ENCODE data around the gene PREX1.
A peak's percentile ranks its signal among the peaks of the same experiment; 100 is the strongest.

PREX1 gene

DNA sequence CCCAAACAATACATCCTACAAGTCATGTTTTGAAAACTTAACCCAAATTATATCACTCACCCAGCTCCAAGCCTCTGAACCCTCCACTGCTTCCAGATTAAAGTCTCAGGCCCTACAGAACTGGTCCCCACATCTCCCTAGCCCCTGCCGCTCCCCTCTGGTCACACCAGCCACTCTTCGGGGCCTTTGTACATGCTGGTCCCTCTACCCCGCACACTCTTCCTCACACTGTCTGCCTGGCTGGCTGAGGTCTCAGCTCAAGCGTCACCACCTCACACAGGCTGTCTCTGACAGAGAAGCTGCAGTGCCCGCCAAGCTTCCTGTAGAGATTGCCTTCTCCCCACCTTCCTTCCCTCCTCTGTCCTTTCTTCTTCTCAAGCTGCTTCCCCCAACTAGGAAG is 192.4 kb downstream of the PREX1 start:
- ATAC-seq (replicated peaks; ENCODE audit: extremely low read depth, poor library complexity, severe bottlenecking) (no peak), DNase-seq (ENCODE audit: low spot score in 2 of 2) (no peak)
- peaks cover 23% of the 10 kb centered on the region for H3K4me1 Mint-ChIP-seq
- peaks cover 72% of the 10 kb centered on the region for H3K36me3 Mint-ChIP-seq (ENCODE audit: insufficient read depth)
- no peaks in the 10 kb centered on the region for H3K27me3 Mint-ChIP-seq
- H3K4me3 Mint-ChIP-seq: no peak overlapping the region
- H3K27ac Mint-ChIP-seq (ENCODE audit: low read depth): peak overlapping the region; percentile 44
- no peaks in the 10 kb centered on the region for H3K9me3 Mint-ChIP-seq

GRCh38 chr20:48634641-48635040 is 193.2 kb downstream of the PREX1 start:
- H3K36me3 Mint-ChIP-seq (ENCODE audit: insufficient read depth): peaks cover 74% of the 10 kb centered on the region
- ATAC-seq (replicated peaks; ENCODE audit: extremely low read depth, poor library complexity, severe bottlenecking): no peak
- no peaks in the 10 kb centered on the region for H3K9me3 Mint-ChIP-seq
- no peak overlapping the region for H3K4me3 Mint-ChIP-seq
- H3K27ac Mint-ChIP-seq (ENCODE audit: low read depth): peak overlapping the region; percentile 44
- H3K27me3 Mint-ChIP-seq: no peaks in the 10 kb centered on the region
- peaks cover 19% of the 10 kb centered on the region for H3K4me1 Mint-ChIP-seq
- DNase-seq (ENCODE audit: low spot score in 2 of 2): no peak

GRCh38 chr20:48633620-48634257 is 194.1 kb downstream of the PREX1 start:
- ATAC-seq (replicated peaks; ENCODE audit: extremely low read depth, poor library complexity, severe bottlenecking) (no peak), DNase-seq (ENCODE audit: low spot score in 2 of 2) (no peak)
- no peaks in the 10 kb centered on the region for H3K27me3 Mint-ChIP-seq
- H3K4me1 Mint-ChIP-seq: peaks cover 16% of the 10 kb centered on the region
- no peak overlapping the region for H3K27ac Mint-ChIP-seq (ENCODE audit: low read depth)
- H3K36me3 Mint-ChIP-seq (ENCODE audit: insufficient read depth): peaks cover 71% of the 10 kb centered on the region
- no peaks in the 10 kb centered on the region for H3K9me3 Mint-ChIP-seq
- no peak overlapping the region for H3K4me3 Mint-ChIP-seq

DNA sequence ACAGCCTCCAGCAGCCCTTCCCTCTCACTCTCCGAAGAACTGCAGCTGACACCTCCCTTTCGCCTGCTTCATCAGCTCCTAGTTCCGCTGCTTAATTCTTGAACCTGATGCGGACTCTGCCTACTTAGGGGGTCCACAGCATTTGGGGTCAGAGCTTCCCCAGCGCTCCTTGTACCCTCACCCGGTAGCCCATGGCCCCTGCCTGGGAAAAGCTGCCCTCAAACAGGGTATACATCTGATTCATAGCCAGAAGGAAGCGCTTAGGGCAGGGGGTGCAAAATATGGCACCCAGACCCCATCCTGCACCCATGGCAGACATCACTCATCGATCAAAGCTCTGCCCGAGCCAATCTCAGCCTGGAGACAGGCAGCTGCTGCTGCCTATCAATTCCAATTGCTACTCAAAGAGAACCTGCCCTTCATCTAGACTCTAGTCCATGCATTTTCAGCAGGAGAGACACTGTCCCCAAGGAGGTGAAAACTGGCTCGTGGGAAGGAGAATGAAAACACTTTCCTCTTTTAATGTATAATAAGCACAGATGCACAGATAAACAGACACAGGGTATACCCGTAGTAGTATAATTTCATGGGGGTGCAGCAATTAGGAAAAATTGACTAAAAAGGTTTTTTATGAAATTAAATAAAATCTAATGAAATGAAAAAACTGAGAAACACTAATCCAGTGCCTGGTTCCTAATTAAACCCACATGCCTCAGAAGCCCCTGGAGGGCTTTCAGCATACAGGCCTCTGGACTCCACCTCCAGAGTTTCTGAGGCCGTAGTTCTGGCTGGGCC is 194.8 kb downstream of the PREX1 start:
- ATAC-seq (replicated peaks; ENCODE audit: extremely low read depth, poor library complexity, severe bottlenecking): no peak
- no peaks in the 10 kb centered on the region for H3K27me3 Mint-ChIP-seq
- H3K9me3 Mint-ChIP-seq: no peaks in the 10 kb centered on the region
- H3K4me1 Mint-ChIP-seq: peaks cover 8% of the 10 kb centered on the region
- H3K4me3 Mint-ChIP-seq: no peak overlapping the region
- peak overlapping the region; percentile 90 for H3K27ac Mint-ChIP-seq (ENCODE audit: low read depth)
- no peak for DNase-seq (ENCODE audit: low spot score in 2 of 2)
- peaks cover 66% of the 10 kb centered on the region for H3K36me3 Mint-ChIP-seq (ENCODE audit: insufficient read depth)

- Mint-ChIP-seq H3K27me3 (no peaks in the 10 kb centered on the region), H3K4me3 (no peak overlapping the region), H3K27ac (ENCODE audit: low read depth) (peak overlapping the region; percentile 90), H3K4me1 (peaks cover 8% of the 10 kb centered on the region), H3K36me3 (ENCODE audit: insufficient read depth) (peaks cover 68% of the 10 kb centered on the region), H3K9me3 (no peaks in the 10 kb centered on the region)
- ATAC-seq (replicated peaks; ENCODE audit: extremely low read depth, poor library complexity, severe bottlenecking): no peak
- no peak for DNase-seq (ENCODE audit: low spot score in 2 of 2)
Observed at GRCh38 chr20:48632017-48632824, 195.6 kb downstream of the PREX1 start.

GRCh38 chr20:48631114-48632016 is 196.4 kb downstream of the PREX1 start:
- no peak for ATAC-seq (replicated peaks; ENCODE audit: extremely low read depth, poor library complexity, severe bottlenecking)

GRCh38 chr20:48630342-48631075 is 197.3 kb downstream of the PREX1 start:
- no peaks in the 10 kb centered on the region for H3K9me3 Mint-ChIP-seq
- no peak for DNase-seq (ENCODE audit: low spot score in 2 of 2)
- H3K4me3 Mint-ChIP-seq: no peak overlapping the region
- H3K36me3 Mint-ChIP-seq (ENCODE audit: insufficient read depth): peaks cover 70% of the 10 kb centered on the region
- no peak overlapping the region for H3K27ac Mint-ChIP-seq (ENCODE audit: low read depth)
- peaks cover 14% of the 10 kb centered on the region for H3K4me1 Mint-ChIP-seq
- no peak for ATAC-seq (replicated peaks; ENCODE audit: extremely low read depth, poor library complexity, severe bottlenecking)
- H3K27me3 Mint-ChIP-seq: no peaks in the 10 kb centered on the region

More at GRCh38 chr20:48631114-48632016, 196.4 kb downstream of the PREX1 start:
- H3K4me1 Mint-ChIP-seq: peaks cover 16% of the 10 kb centered on the region
- no peak overlapping the region for H3K4me3 Mint-ChIP-seq
- H3K27ac Mint-ChIP-seq (ENCODE audit: low read depth): no peak overlapping the region
- H3K27me3 Mint-ChIP-seq: no peaks in the 10 kb centered on the region
- peaks cover 68% of the 10 kb centered on the region for H3K36me3 Mint-ChIP-seq (ENCODE audit: insufficient read depth)
- no peak for DNase-seq (ENCODE audit: low spot score in 2 of 2)
- no peaks in the 10 kb centered on the region for H3K9me3 Mint-ChIP-seq

GRCh38 chr20:48629960-48630315 is 197.9 kb downstream of the PREX1 start:
- ATAC-seq (replicated peaks; ENCODE audit: extremely low read depth, poor library complexity, severe bottlenecking) (no peak), DNase-seq (ENCODE audit: low spot score in 2 of 2) (no peak)
- Mint-ChIP-seq H3K27me3 (no peaks in the 10 kb centered on the region), H3K27ac (ENCODE audit: low read depth) (peak overlapping the region; percentile 71), H3K4me3 (no peak overlapping the region), H3K4me1 (peaks cover 10% of the 10 kb centered on the region), H3K9me3 (no peaks in the 10 kb centered on the region), H3K36me3 (ENCODE audit: insufficient read depth) (peaks cover 74% of the 10 kb centered on the region)

DNA sequence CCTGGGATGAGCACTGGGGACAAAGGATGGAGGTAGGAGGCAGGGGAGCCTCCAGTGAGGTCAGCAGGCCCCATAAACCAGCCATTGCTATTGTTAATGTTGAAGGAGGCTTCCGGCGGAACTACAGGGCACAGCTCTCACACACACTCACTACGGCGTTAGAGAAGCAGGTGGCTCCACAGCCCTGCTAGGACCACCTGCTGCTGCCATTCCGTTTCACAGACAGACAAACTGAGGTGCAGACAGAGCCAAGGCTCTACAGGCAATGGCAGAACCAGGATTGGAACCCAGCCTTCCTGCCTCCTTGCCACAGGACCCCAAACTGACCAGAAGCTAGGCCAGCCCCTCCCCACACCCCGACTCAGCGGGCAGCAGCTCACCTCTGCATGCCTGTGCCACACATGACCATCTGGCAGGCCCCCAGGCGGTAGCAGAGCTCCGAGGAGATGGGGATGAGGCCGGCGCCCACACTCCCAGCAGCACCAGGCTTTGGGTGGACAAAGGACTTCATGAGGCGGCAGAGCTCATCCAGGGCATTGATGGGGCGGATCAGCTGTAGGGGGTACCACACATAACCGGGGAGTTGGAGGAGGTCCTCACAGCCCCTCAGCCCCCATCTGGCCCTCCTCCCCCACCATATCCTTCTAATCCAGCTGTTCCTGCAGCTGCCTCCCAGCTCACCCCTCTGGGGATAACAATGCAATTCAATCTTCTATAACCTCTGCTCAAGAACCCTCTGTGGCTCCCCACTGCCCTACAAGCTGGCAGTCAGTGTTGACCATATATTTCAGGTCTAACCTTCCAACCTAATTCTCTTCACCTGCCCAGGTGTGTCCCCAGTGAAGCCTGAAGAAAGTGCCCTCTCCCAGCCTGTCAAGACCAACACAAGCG is 198.5 kb downstream of the PREX1 start:
- Mint-ChIP-seq H3K9me3 (no peaks in the 10 kb centered on the region), H3K36me3 (ENCODE audit: insufficient read depth) (peaks cover 74% of the 10 kb centered on the region), H3K27me3 (no peaks in the 10 kb centered on the region), H3K4me3 (no peak overlapping the region), H3K27ac (ENCODE audit: low read depth) (peak overlapping the region; percentile 71), H3K4me1 (peaks cover 10% of the 10 kb centered on the region)
- DNase-seq (ENCODE audit: low spot score in 2 of 2) (no peak), ATAC-seq (replicated peaks; ENCODE audit: extremely low read depth, poor library complexity, severe bottlenecking) (no peak)

GRCh38 chr20:48627737-48628128 is 200.1 kb downstream of the PREX1 start:
- Mint-ChIP-seq H3K27ac (ENCODE audit: low read depth) (no peak overlapping the region), H3K27me3 (no peaks in the 10 kb centered on the region), H3K4me3 (no peak overlapping the region), H3K36me3 (ENCODE audit: insufficient read depth) (peaks cover 78% of the 10 kb centered on the region), H3K9me3 (no peaks in the 10 kb centered on the region), H3K4me1 (peaks cover 13% of the 10 kb centered on the region)
- ATAC-seq (replicated peaks; ENCODE audit: extremely low read depth, poor library complexity, severe bottlenecking): no peak
- DNase-seq (ENCODE audit: low spot score in 2 of 2): no peak
